Activated naive CD8-positive, alpha-beta T cell treated with anti-CD3 and anti-CD28 coated beads for 36 hours (primary cell): Measurements from ENCODE around the gene GPR62. TPM values are rescaled to one million over a fixed set of nuclear protein-coding genes. Genes with fewer than 3 reads are reported as not detected.

ENCODE experiments used
- DNase-seq: peaks from one replicate; pipeline ENCODE4 v3.0.0; 2021
- H3K27ac Mint-ChIP-seq: one replicate; pipeline ENCODE4 v1.8.0; 2022; ENCODE audit warnings: mild to moderate bottlenecking, moderate library complexity, mixed read lengths
- H3K27me3 Mint-ChIP-seq: one replicate; pipeline ENCODE4 v1.8.0; 2022; ENCODE audit warnings: mild to moderate bottlenecking, mixed read lengths
- H3K36me3 Mint-ChIP-seq: one replicate; pipeline ENCODE4 v1.8.0; 2021; ENCODE audit warnings: mild to moderate bottlenecking, mixed read lengths
- H3K4me1 Mint-ChIP-seq: one replicate; pipeline ENCODE4 v1.8.0; 2021; ENCODE audit warnings: mixed read lengths
- H3K4me3 Mint-ChIP-seq: one replicate; pipeline ENCODE4 v1.8.0; 2022; ENCODE audit warnings: mild to moderate bottlenecking, moderate library complexity, mixed read lengths
- H3K9me3 Mint-ChIP-seq: one replicate; pipeline ENCODE4 v1.8.0; 2022; ENCODE audit warnings: mixed read lengths
- total RNA-seq, 2 experiments: library from RNA; stranded (reverse); gene quantifications; one replicate each; pipeline ENCODE4 v1.2.3, GENCODE V29; 2021

GPR62 gene
- total RNA-seq, 2 experiments from 2014 or later = not detected

- DNase-seq = no peak
- Mint-ChIP-seq H3K4me1 (peaks cover 17% of the 10 kb centered on the region), H3K27ac (no peak overlapping the region), H3K4me3 (no peak overlapping the region), H3K27me3 (no peaks in the 10 kb centered on the region), H3K36me3 (peaks cover 3% of the 10 kb centered on the region), H3K9me3 (no peaks in the 10 kb centered on the region)
These were observed 15.6 kb downstream of the GPR62 start for GRCh38 chr3:51970606-51971300.

- H3K9me3 Mint-ChIP-seq = no peaks in the 10 kb centered on the region
- DNase-seq = no peak
- peaks cover 17% of the 10 kb centered on the region for H3K4me1 Mint-ChIP-seq
- no peak overlapping the region for H3K27ac Mint-ChIP-seq
- H3K4me3 Mint-ChIP-seq = no peak overlapping the region
- no peaks in the 10 kb centered on the region for H3K27me3 Mint-ChIP-seq
- H3K36me3 Mint-ChIP-seq = peaks cover 3% of the 10 kb centered on the region
These were observed 16.2 kb downstream of the GPR62 start for GRCh38 chr3:51971350-51971749.

GRCh38 chr3:51974277-51974962, 19.2 kb downstream of the GPR62 start:
- H3K4me3 Mint-ChIP-seq = peak overlapping the region; percentile 97
- H3K36me3 Mint-ChIP-seq = peaks cover 3% of the 10 kb centered on the region
- peaks cover 24% of the 10 kb centered on the region for H3K4me1 Mint-ChIP-seq
- peak; percentile 39 for DNase-seq
- H3K9me3 Mint-ChIP-seq = no peaks in the 10 kb centered on the region
- H3K27me3 Mint-ChIP-seq = no peaks in the 10 kb centered on the region
- H3K27ac Mint-ChIP-seq = peak overlapping the region; percentile 95

- H3K4me1 Mint-ChIP-seq = peaks cover 24% of the 10 kb centered on the region
These were observed 20.0 kb downstream of the GPR62 start, which contains the start of gene ABHD14A for GRCh38 chr3:51974963-51975851. TSS of gene ABHD14A (plus strand) at chr3:51975064. CDS start at chr3:51975136, 72 bp downstream.

GRCh38 chr3:51975852-51976549, 20.8 kb downstream of the GPR62 start:
- DNase-seq = peak; percentile 48
- peaks cover 2% of the 10 kb centered on the region for H3K36me3 Mint-ChIP-seq
- no peaks in the 10 kb centered on the region for H3K9me3 Mint-ChIP-seq
- no peak overlapping the region for H3K27ac Mint-ChIP-seq
- no peaks in the 10 kb centered on the region for H3K27me3 Mint-ChIP-seq
- H3K4me3 Mint-ChIP-seq = peak overlapping the region; percentile 83
- peaks cover 24% of the 10 kb centered on the region for H3K4me1 Mint-ChIP-seq

More at GRCh38 chr3:51974963-51975851, 20.0 kb downstream of the GPR62 start, which contains the start of gene ABHD14A:
- Mint-ChIP-seq H3K27ac (peak within 1 kb of the TSS; percentile 95), H3K36me3 (peaks cover 3% of the 10 kb centered on the region), H3K9me3 (no peaks in the 10 kb centered on the region), H3K4me3 (peak within 1 kb of the TSS; percentile 97), H3K27me3 (no peaks in the 10 kb centered on the region)
- peak; percentile 83 for DNase-seq

GRCh38 chr3:51977446-51978142, 22.4 kb downstream of the GPR62 start:
- Mint-ChIP-seq H3K36me3 (peaks cover 1% of the 10 kb centered on the region), H3K4me3 (no peak overlapping the region), H3K9me3 (no peaks in the 10 kb centered on the region), H3K27me3 (no peaks in the 10 kb centered on the region), H3K27ac (peak overlapping the region; percentile 64), H3K4me1 (peaks cover 30% of the 10 kb centered on the region)
- DNase-seq = no peak

GRCh38 chr3:51978143-51978502, 22.9 kb downstream of the GPR62 start:
- H3K27me3 Mint-ChIP-seq = no peaks in the 10 kb centered on the region
- no peak overlapping the region for H3K27ac Mint-ChIP-seq
- peaks cover 1% of the 10 kb centered on the region for H3K36me3 Mint-ChIP-seq
- no peak for DNase-seq
- peaks cover 32% of the 10 kb centered on the region for H3K4me1 Mint-ChIP-seq
- no peak overlapping the region for H3K4me3 Mint-ChIP-seq
- H3K9me3 Mint-ChIP-seq = no peaks in the 10 kb centered on the region

GRCh38 chr3:51980253-51980652, 25.1 kb downstream of the GPR62 start:
- peaks cover 31% of the 10 kb centered on the region for H3K4me1 Mint-ChIP-seq
- DNase-seq = no peak
- no peaks in the 10 kb centered on the region for H3K36me3 Mint-ChIP-seq
- H3K4me3 Mint-ChIP-seq = no peak overlapping the region
- H3K9me3 Mint-ChIP-seq = no peaks in the 10 kb centered on the region
- H3K27me3 Mint-ChIP-seq = no peaks in the 10 kb centered on the region
- no peak overlapping the region for H3K27ac Mint-ChIP-seq

GRCh38 chr3:51982352-51982837, 27.2 kb downstream of the GPR62 start:
- Mint-ChIP-seq H3K36me3 (no peaks in the 10 kb centered on the region), H3K4me3 (peak overlapping the region; percentile 88), H3K27ac (peak overlapping the region; percentile 89), H3K9me3 (no peaks in the 10 kb centered on the region), H3K4me1 (peaks cover 18% of the 10 kb centered on the region), H3K27me3 (no peaks in the 10 kb centered on the region)
- DNase-seq = peak; percentile 56

- peak within 1 kb of the TSS; percentile 89 for H3K27ac Mint-ChIP-seq
- no peaks in the 10 kb centered on the region for H3K9me3 Mint-ChIP-seq
- peak; percentile 91 for DNase-seq
- H3K4me1 Mint-ChIP-seq = peaks cover 15% of the 10 kb centered on the region
- no peaks in the 10 kb centered on the region for H3K27me3 Mint-ChIP-seq
- no peaks in the 10 kb centered on the region for H3K36me3 Mint-ChIP-seq
- H3K4me3 Mint-ChIP-seq = peak within 1 kb of the TSS; percentile 88
These were observed 27.8 kb downstream of the GPR62 start, which contains the start of gene ACY1 for GRCh38 chr3:51982838-51983577. TSS of gene ACY1 (plus strand) at chr3:51983535. CDS start at chr3:51984065, 530 bp downstream.

GRCh38 chr3:51983578-51984268, 28.5 kb downstream of the GPR62 start:
- Mint-ChIP-seq H3K27me3 (no peaks in the 10 kb centered on the region), H3K4me3 (peak overlapping the region; percentile 88), H3K9me3 (no peaks in the 10 kb centered on the region), H3K27ac (peak overlapping the region; percentile 89), H3K36me3 (no peaks in the 10 kb centered on the region), H3K4me1 (peaks cover 16% of the 10 kb centered on the region)
- no peak for DNase-seq

GRCh38 chr3:51984269-51984647, 29.1 kb downstream of the GPR62 start:
- DNase-seq = no peak
- Mint-ChIP-seq H3K36me3 (no peaks in the 10 kb centered on the region), H3K27me3 (no peaks in the 10 kb centered on the region), H3K4me1 (peaks cover 19% of the 10 kb centered on the region), H3K27ac (peak overlapping the region; percentile 89), H3K9me3 (no peaks in the 10 kb centered on the region), H3K4me3 (peak overlapping the region; percentile 88)

GRCh38 chr3:51985063-51985462, 29.9 kb downstream of the GPR62 start:
- no peak overlapping the region for H3K4me3 Mint-ChIP-seq
- H3K9me3 Mint-ChIP-seq = no peaks in the 10 kb centered on the region
- H3K27ac Mint-ChIP-seq = peak overlapping the region; percentile 54
- H3K27me3 Mint-ChIP-seq = no peaks in the 10 kb centered on the region
- H3K4me1 Mint-ChIP-seq = peaks cover 19% of the 10 kb centered on the region
- H3K36me3 Mint-ChIP-seq = no peaks in the 10 kb centered on the region
- DNase-seq = no peak
